WTC11 (cell line): ENCODE results near the gene FMO4. TPM values are rescaled to one million over a fixed set of nuclear protein-coding genes. Genes with fewer than 3 reads are reported as not detected.
"Not testable (repeated sequence)": the region's sequence is repeated elsewhere in the genome, so short reads cannot be mapped to it uniquely, and the experiment has no call there.

Experiments used
- ATAC-seq: fragments of 200-7000 bp; cut with Tn5 transposase; 2 replicates; pipeline ENCODE4 v1.10.0; 2021; ENCODE audit warnings: mild to moderate bottlenecking, moderate library complexity
- CTCF ChIA-PET: fragments of 300-600 bp; sonication (Branson Sonifier 250); formaldehyde crosslinking; loops from one replicate; lab custom pipeline; 2021; ENCODE audit warnings: antibody characterized with exemption; lab: Charles Lee
- POLR2A ChIA-PET: fragments of 350-600 bp; sonication (Branson Sonifier 250); formaldehyde crosslinking; loops from one replicate; lab custom pipeline; 2021; ENCODE audit warnings: antibody characterized with exemption; lab: Charles Lee
- DNase-seq: peaks from one replicate; pipeline ENCODE4 v3.0.0; 2021; ENCODE audit warnings: low spot score
- H3K27ac Mint-ChIP-seq: 2 replicates; pipeline ENCODE4 v1.8.0; 2021; ENCODE audit warnings: mixed read lengths
- H3K27me3 Mint-ChIP-seq: 2 replicates; pipeline ENCODE4 v1.8.0; 2021; ENCODE audit warnings: low read depth, mild to moderate bottlenecking, moderate library complexity, mixed read lengths
- H3K36me3 Mint-ChIP-seq: 2 replicates; pipeline ENCODE4 v1.8.0; 2021; ENCODE audit warnings: mixed read lengths
- H3K4me1 Mint-ChIP-seq: 2 replicates; pipeline ENCODE4 v1.8.0; 2022; ENCODE audit warnings: mixed read lengths
- H3K4me3 Mint-ChIP-seq: 2 replicates; pipeline ENCODE4 v1.8.0; 2021; ENCODE audit warnings: mild to moderate bottlenecking, moderate library complexity, mixed read lengths
- H3K9me3 Mint-ChIP-seq: 2 replicates; pipeline ENCODE4 v1.8.0; 2021; ENCODE audit warnings: mixed read lengths
- HMGA2 ChIP-seq: fragments of 250-450 bp; sonication (Bioruptor Pico); IDR thresholded peaks from 2 replicates; pipeline ENCODE4 v1.4.0; 2021; ENCODE audit warnings: mild to moderate bottlenecking, moderate library complexity
- NFATC4 ChIP-seq: fragments of 250-450 bp; sonication (Bioruptor Pico); IDR thresholded peaks from 2 replicates; pipeline ENCODE4 v1.9.0; 2021; ENCODE audit warnings: mild to moderate bottlenecking
- NFYB ChIP-seq: sonication (generic); formaldehyde crosslinking; conservative IDR thresholded peaks from 2 replicates; pipeline ENCODE4 v1.8.0; 2022; ENCODE audit warnings: low read depth, missing genetic modification reagents
- NR1H2 ChIP-seq: sonication (generic); formaldehyde crosslinking; IDR thresholded peaks from 2 replicates; pipeline ENCODE4 v1.9.0; 2021; ENCODE audit warnings: mild to moderate bottlenecking, moderate library complexity, missing genetic modification reagents
- RELA ChIP-seq: sonication (generic); formaldehyde crosslinking; IDR thresholded peaks from 2 replicates; pipeline ENCODE4 v1.8.1; 2022; ENCODE audit warnings: missing genetic modification reagents, mild to moderate bottlenecking, borderline replicate concordance
- ZNF232 ChIP-seq: sonication (generic); formaldehyde crosslinking; IDR thresholded peaks from 2 replicates; pipeline ENCODE4 v1.8.0; 2022; ENCODE audit warnings: mild to moderate bottlenecking, missing genetic modification reagents
- total RNA-seq: library from RNA; stranded (reverse); gene quantifications from 3 replicates; pipeline ENCODE4 v1.2.3, GENCODE V29; 2021
- TF ChIP-seq, protein P1 (sequence below): sonication (generic); formaldehyde crosslinking; IDR thresholded peaks from 2 replicates; pipeline ENCODE4 v1.8.0; 2023; ENCODE audit warnings: missing genetic modification reagents, mild to moderate bottlenecking, borderline replicate concordance
- TF ChIP-seq, protein P2 (sequence below): sonication (generic); formaldehyde crosslinking; conservative IDR thresholded peaks from 2 replicates; pipeline ENCODE4 v1.8.1; 2022; ENCODE audit warnings: mild to moderate bottlenecking, missing genetic modification reagents
- TF ChIP-seq, protein P3 (sequence below): fragments of 200-600 bp; IDR thresholded peaks from 2 replicates; pipeline ENCODE4 v1.8.0; 2022; ENCODE audit warnings: antibody characterized with exemption

The FMO4 gene
- total RNA-seq, 1 experiment from 2014 or later, result 1.8 TPM

DNA sequence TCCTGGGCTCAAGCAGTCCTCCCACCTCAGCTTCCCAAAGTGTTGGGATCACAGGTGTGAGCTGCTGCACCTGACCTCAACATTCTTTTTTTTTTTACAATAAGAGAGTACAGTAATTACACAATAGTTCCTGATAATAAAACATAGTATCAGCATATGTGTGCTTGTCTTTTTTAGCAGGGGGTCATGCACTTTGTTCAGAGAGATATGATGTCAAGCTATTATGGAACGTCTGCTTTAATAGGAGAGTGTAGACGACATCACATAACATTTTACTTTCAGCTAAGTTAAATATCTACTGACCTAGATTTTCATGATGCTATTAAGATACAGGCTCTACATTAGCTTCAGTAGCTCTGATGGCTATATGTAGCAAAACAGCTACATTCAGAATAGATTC, 70.5 kb downstream of the FMO4 start (continued):
- TF ChIP-seq, protein P1, sequence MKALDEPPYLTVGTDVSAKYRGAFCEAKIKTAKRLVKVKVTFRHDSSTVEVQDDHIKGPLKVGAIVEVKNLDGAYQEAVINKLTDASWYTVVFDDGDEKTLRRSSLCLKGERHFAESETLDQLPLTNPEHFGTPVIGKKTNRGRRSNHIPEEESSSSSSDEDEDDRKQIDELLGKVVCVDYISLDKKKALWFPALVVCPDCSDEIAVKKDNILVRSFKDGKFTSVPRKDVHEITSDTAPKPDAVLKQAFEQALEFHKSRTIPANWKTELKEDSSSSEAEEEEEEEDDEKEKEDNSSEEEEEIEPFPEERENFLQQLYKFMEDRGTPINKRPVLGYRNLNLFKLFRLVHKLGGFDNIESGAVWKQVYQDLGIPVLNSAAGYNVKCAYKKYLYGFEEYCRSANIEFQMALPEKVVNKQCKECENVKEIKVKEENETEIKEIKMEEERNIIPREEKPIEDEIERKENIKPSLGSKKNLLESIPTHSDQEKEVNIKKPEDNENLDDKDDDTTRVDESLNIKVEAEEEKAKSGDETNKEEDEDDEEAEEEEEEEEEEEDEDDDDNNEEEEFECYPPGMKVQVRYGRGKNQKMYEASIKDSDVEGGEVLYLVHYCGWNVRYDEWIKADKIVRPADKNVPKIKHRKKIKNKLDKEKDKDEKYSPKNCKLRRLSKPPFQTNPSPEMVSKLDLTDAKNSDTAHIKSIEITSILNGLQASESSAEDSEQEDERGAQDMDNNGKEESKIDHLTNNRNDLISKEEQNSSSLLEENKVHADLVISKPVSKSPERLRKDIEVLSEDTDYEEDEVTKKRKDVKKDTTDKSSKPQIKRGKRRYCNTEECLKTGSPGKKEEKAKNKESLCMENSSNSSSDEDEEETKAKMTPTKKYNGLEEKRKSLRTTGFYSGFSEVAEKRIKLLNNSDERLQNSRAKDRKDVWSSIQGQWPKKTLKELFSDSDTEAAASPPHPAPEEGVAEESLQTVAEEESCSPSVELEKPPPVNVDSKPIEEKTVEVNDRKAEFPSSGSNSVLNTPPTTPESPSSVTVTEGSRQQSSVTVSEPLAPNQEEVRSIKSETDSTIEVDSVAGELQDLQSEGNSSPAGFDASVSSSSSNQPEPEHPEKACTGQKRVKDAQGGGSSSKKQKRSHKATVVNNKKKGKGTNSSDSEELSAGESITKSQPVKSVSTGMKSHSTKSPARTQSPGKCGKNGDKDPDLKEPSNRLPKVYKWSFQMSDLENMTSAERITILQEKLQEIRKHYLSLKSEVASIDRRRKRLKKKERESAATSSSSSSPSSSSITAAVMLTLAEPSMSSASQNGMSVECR (CRISPR knock-in tag), result no peak
- TF ChIP-seq, protein P2, sequence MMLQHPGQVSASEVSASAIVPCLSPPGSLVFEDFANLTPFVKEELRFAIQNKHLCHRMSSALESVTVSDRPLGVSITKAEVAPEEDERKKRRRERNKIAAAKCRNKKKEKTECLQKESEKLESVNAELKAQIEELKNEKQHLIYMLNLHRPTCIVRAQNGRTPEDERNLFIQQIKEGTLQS (CRISPR knock-in tag), result no peak
- TF ChIP-seq NR1H2 (no peak), ZNF232 (CRISPR knock-in tag) (no peak), HMGA2 (CRISPR knock-in tag) (no peak), NFATC4 (CRISPR knock-in tag) (no peak)
- TF ChIP-seq, protein P3, sequence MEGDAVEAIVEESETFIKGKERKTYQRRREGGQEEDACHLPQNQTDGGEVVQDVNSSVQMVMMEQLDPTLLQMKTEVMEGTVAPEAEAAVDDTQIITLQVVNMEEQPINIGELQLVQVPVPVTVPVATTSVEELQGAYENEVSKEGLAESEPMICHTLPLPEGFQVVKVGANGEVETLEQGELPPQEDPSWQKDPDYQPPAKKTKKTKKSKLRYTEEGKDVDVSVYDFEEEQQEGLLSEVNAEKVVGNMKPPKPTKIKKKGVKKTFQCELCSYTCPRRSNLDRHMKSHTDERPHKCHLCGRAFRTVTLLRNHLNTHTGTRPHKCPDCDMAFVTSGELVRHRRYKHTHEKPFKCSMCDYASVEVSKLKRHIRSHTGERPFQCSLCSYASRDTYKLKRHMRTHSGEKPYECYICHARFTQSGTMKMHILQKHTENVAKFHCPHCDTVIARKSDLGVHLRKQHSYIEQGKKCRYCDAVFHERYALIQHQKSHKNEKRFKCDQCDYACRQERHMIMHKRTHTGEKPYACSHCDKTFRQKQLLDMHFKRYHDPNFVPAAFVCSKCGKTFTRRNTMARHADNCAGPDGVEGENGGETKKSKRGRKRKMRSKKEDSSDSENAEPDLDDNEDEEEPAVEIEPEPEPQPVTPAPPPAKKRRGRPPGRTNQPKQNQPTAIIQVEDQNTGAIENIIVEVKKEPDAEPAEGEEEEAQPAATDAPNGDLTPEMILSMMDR, result no peak

DNA sequence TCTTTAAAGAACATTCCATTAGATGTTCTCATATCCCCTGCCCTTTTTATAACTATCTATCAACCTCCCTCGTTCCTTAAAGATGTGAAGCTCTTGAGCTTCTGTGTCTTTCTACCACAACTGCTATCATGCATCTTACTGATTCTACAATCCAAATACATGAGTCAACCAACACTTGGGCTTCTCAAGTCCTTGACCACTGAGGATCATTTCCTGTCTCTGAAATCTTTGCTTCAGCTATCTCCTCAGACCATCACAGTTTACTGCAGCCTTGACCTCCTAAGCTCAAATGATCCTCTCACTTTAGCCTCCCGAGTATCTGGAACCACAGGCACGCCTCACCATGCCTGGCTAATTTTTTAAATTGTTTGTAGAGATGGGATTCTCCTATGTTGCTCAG, 75.2 kb downstream of the FMO4 start:
- H3K9me3 Mint-ChIP-seq, result no peaks in the 10 kb centered on the region
- ChIA-PET CTCF (interaction anchor here (1.6 kb wide), 1 partner anchor 75 kb away, joined by 4 read pairs; the partner anchor contains the start of gene FMO4), POLR2A (no interaction called here)
- ATAC-seq (no peak), DNase-seq (no peak)
- H3K27me3 Mint-ChIP-seq, result no peaks in the 10 kb centered on the region
- no peak overlapping the region for H3K4me3 Mint-ChIP-seq
- TF ChIP-seq RELA, result no peak
- TF ChIP-seq NFYB (CRISPR knock-in tag), result no peak
- no peak overlapping the region for H3K27ac Mint-ChIP-seq
- H3K36me3 Mint-ChIP-seq, result no peaks in the 10 kb centered on the region
- H3K4me1 Mint-ChIP-seq, result no peaks in the 10 kb centered on the region

DNA sequence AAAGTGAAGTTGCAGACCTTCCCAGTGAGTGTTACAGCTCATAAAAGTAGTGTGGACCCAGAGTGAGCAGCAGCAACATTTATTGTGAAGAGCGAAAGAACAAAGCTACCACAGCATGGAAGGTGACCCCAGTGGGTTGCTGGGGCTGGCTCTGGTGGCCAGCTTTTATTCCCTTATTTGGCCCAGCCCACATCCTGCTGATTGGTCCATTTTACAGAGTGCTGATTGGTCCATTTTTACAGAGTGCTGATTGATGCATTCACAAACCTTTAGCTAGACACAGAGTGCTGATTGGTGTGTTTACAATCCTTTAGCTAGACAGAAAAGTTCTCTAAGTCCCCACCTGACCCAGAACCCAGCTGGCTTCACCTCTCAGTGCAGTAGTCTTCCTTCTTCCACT, 76.8 kb downstream of the FMO4 start:
- H3K36me3 Mint-ChIP-seq, H3K4me1 Mint-ChIP-seq, H3K9me3 Mint-ChIP-seq, POLR2A ChIA-PET, DNase-seq, H3K4me3 Mint-ChIP-seq, H3K27me3 Mint-ChIP-seq, ATAC-seq, H3K27ac Mint-ChIP-seq: not testable (repeated sequence)
- CTCF ChIA-PET, result interaction anchor here (1.6 kb wide), 1 partner anchor 77 kb away, joined by 4 read pairs; the partner anchor contains the start of gene FMO4

Other genes starting within 250 kb of the FMO4 start
- gene FMO3, start 223.3 kb upstream of the FMO4 start, total RNA-seq, result 0.14 TPM in 1 of 3 replicates, not detected in the others
- 0.16 to 0.23 TPM in 2 of 3 replicates, not detected in the other for gene FMO2, start 128.9 kb upstream of the FMO4 start, total RNA-seq
- gene FMO1, start 65.7 kb upstream of the FMO4 start, total RNA-seq, result 0.30 TPM in 1 of 3 replicates, not detected in the others
- 199 to 236 TPM (median 203 TPM) in 3 replicates for gene PRRC2C, start 171.3 kb downstream of the FMO4 start, total RNA-seq